ACC112 (cell line): ENCODE data around the gene LTB.

Experiments
- H2AFZ ChIP-seq: fragments of 200-600 bp; sonication (generic); one replicate; pipeline ENCODE4 v1.6.0; 2017; ENCODE audit warnings: antibody characterized with exemption, low read length; ENCODE audit not compliant: unreplicated experiment
- H3K27ac ChIP-seq: fragments of 200-600 bp; sonication (generic); 2 replicates; pipeline ENCODE4 v1.5.1; 2014; ENCODE audit warnings: low read depth, mild to moderate bottlenecking, antibody characterized with exemption, low read length, moderate library complexity
- H3K27me3 ChIP-seq: fragments of 200-600 bp; sonication (generic); 2 replicates; pipeline ENCODE4 v1.6.1; 2014; ENCODE audit warnings: mild to moderate bottlenecking, antibody characterized with exemption, low read length, moderate library complexity, mixed read lengths; ENCODE audit not compliant: insufficient read depth
- H3K36me3 ChIP-seq: fragments of 200-600 bp; sonication (generic); 2 replicates; pipeline ENCODE4 v1.6.1; 2016; ENCODE audit warnings: mild to moderate bottlenecking, antibody characterized with exemption, low read length, moderate library complexity, mixed read lengths; ENCODE audit not compliant: insufficient read depth
- H3K4me1 ChIP-seq: fragments of 200-600 bp; sonication (generic); one replicate; pipeline ENCODE4 v1.6.1; 2016; ENCODE audit warnings: low read length, mixed read lengths; ENCODE audit not compliant: insufficient read depth, unreplicated experiment, control insufficient read depth
- H3K4me3 ChIP-seq: fragments of 200-600 bp; sonication (generic); 2 replicates; pipeline ENCODE4 v1.5.1; 2014; ENCODE audit warnings: mild to moderate bottlenecking, low read depth, low read length
- H3K79me2 ChIP-seq: fragments of 200-600 bp; sonication (generic); one replicate; pipeline ENCODE4 v1.6.0; 2016; ENCODE audit warnings: low read length; ENCODE audit not compliant: control insufficient read depth, unreplicated experiment, insufficient read depth

The LTB gene

DNA sequence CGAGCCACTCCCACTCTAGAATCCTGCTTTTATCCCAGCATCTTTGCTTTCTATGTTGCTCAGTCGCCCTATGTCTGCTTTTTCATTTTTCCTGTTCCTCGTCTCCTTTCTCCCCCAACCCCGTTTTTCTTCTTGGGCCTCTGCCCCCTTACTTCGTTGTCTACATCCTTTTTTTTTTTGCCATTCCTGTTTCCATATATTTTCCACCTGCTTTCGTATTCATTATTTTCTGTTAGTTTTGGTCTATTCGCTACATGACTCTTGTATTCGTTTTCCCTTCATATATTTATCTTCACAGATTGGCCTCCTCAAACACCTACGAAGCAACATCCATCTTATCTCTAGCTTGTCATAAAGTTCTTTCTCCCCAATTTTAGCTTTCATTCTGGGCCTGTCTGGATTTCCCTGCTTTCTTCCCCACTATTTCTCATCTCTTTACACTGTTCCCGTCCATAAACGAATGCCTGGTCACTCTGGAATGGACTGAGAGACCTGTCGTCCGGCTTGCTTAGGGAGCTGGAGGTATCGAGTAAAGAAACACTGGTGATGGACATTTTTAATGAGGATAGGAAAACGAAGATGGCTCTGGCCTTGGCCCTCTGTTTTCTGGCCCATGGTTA is 39.2 kb upstream of the LTB start:
- Histone ChIP-seq H3K27ac (peak overlapping the region; percentile 81), H3K79me2 (peaks cover 52% of the 10 kb centered on the region), H3K4me3 (peak overlapping the region; percentile 94), H3K36me3 (peaks cover 27% of the 10 kb centered on the region), H2AFZ (no peak overlapping the region), H3K4me1 (peaks cover 7% of the 10 kb centered on the region), H3K27me3 (no peaks in the 10 kb centered on the region)

DNA sequence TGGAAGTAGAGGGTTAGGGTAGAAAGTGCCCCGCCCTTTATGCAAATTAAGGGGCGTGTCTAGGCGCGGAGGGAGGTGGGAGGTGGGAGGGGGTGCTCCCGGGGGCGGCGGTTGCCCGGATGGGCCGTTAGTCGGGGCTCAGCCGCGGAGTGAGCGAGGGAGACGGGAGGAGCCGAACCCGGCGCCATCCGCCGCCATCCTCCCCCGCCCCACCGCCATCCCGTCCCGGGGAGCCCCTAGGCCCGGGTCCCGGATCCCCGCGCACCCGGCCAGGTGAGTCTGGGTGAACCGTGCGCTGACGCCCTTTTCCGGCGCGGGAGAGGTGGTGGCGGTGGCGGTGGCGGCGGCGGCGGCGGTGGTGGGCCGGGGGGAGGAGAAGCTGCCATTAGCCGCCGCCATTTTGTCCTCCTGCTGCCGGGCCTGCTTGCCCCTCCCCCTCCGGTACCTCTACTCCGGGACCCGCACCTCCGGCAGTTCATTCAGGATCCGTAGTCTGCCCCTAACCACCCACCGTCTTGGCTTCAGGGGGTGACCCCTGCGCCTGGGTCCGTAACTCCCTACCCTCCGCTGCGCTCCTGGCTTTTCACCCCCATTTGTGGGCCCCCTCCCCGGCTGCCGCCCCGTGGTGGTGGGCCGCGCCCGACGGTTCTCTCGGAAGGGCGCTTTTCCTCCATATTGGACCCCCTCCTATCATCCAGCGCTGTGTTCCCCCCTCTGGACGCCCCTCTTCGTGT is 38.5 kb upstream of the LTB start, which contains the start of gene PRRC2A:
Gene PRRC2A (plus strand): TSS at position 130 of the 734 bp plus-strand sequence. CDS start 2,075 bp downstream, outside the sequence.
- peak within 1 kb of the TSS; percentile 64 for H2AFZ ChIP-seq
- H3K79me2 ChIP-seq = peaks cover 47% of the 10 kb centered on the region
- peaks cover 21% of the 10 kb centered on the region for H3K36me3 ChIP-seq
- H3K27ac ChIP-seq = peak within 1 kb of the TSS; percentile 98
- peak within 1 kb of the TSS; percentile 94 for H3K4me3 ChIP-seq
- no peaks in the 10 kb centered on the region for H3K27me3 ChIP-seq
- peaks cover 7% of the 10 kb centered on the region for H3K4me1 ChIP-seq

DNA sequence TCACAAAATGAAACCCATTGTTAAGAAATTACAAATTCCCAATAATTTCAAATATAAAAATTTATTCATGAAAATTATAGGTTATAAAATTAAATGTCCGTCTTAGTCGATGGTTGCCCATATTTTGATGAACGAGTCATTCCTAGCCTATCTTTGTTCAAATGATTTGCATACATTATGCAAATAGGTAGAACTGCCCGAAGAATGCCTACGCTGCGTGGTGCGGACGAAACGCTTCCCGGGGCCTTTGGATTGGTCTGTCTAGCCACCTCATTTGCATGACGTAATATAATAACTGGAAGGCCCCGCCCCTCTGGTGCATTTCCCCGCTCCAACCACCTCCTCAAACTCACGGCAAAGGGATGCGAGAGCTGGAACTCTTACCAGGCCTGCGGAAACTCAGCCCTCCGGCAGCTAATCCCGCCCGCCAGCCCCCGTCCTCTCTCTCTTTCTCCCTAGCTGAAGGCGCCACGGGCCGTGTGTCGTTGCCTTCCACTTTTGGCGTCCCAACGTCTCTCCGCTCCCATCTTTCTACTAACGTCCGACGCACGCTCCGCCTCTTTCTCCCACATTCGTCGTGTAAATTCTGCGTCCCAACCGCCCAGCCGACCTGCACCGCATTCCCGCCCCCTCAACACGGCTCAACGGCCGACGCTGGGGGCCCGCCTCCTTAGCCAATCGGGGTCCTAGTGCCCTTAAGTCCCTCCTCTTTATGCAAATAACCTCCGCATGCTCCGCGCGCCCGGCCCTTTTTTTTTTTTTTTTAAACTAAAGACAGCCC is 37.8 kb upstream of the LTB start:
- Histone ChIP-seq H2AFZ (peak overlapping the region; percentile 64), H3K36me3 (peaks cover 13% of the 10 kb centered on the region), H3K27me3 (no peaks in the 10 kb centered on the region), H3K4me3 (peak overlapping the region; percentile 94), H3K4me1 (peaks cover 7% of the 10 kb centered on the region), H3K79me2 (peaks cover 40% of the 10 kb centered on the region), H3K27ac (peak overlapping the region; percentile 98)

DNA sequence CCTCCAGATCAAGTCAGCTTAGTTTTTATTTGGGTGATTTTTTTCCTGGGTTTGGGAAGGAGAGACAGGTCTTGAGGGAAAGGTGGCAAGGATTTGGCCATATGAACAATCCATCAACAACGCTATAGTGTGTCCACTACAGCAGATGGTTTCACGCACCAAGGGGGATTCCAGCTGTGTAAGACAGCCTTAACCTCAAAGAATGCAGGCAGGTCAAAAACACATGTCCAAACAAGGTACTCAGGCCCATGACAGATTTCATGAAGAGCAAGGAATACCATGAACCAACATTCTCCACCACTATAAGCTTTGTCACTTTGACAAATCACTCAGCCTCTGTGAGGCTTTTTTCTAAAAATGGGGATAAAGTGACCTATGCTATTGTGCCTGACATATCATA is 34.8 kb upstream of the LTB start:
- Histone ChIP-seq H3K27me3 (no peaks in the 10 kb centered on the region), H3K36me3 (no peaks in the 10 kb centered on the region), H3K79me2 (peaks cover 12% of the 10 kb centered on the region), H3K4me3 (no peak overlapping the region), H2AFZ (no peak overlapping the region), H3K4me1 (no peaks in the 10 kb centered on the region), H3K27ac (no peak overlapping the region)

DNA sequence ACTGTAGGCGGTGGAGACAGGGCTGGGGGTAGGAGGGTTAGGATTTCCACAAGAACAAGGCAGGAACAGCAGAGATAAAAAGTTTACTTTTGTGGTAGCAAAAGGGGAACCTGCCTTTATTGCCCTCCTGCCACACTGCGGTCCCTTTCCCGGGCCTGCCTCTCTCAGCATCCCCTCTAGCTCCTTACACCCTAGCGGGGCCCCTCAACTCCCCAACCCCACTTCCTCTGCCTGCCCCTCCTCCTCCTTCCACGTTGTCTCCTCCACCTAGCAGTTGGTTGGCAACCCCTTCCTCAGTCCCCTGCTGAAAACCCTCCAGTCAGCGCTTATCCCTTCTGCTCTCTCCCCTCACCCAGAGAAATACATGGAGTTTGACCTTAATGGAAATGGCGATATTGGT is 33.5 kb upstream of the LTB start:
- Histone ChIP-seq H3K27me3 (no peaks in the 10 kb centered on the region), H3K4me3 (no peak overlapping the region), H3K4me1 (no peaks in the 10 kb centered on the region), H3K79me2 (no peaks in the 10 kb centered on the region), H3K36me3 (no peaks in the 10 kb centered on the region), H2AFZ (no peak overlapping the region), H3K27ac (no peak overlapping the region)

DNA sequence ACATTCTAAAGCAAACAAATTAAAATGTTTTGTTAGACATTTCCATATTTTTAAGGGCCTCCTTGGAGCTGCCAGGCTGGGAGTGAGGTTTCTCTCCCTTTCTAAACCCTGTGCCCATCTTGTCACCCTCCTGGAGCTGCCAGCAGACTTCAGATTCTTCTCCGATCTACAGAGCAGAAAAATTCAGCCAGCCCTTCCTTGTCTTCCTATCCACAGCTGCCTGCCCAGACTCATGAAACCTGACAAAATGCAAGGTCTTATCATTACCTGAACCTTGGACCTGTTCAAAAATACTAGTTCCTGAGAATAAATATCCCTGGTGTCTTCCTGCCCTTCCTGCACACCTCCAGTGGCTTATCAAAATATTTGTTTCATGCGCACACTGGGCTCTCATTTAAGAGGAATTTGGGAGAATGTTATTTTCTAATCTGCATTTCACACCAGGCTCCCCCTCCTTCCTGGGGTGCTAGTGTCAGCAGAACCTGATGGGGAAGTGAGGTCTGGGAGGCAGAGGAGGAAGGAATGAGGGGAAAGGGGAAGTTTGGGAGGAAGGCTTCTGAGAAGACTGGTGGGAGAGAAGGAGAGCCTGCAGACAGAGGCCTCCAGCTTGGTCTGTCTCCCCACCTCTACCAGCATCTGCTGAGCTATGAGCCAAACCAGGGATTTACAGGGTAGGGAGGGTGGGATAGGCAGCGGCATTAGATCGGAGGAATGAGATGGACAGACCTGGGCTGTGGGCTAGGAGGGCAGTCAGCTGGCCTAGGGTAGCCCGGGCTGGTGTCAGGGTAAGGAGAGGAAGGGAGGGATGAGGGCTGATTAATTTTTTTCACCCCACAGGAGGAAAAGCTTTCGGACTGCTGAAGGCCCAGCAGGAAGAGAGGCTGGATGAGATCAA is 32.7 kb upstream of the LTB start, which contains the start of gene AIF1:
Gene AIF1 (plus strand): TSS at position 551 of the 895 bp plus-strand sequence. CDS start 96 bp downstream, at position 647.
- H3K27me3 ChIP-seq = no peaks in the 10 kb centered on the region
- no peaks in the 10 kb centered on the region for H3K4me1 ChIP-seq
- H3K36me3 ChIP-seq = no peaks in the 10 kb centered on the region
- no peak within 1 kb of the TSS for H3K27ac ChIP-seq
- no peak within 1 kb of the TSS for H3K4me3 ChIP-seq
- H3K79me2 ChIP-seq = no peaks in the 10 kb centered on the region
- no peak within 1 kb of the TSS for H2AFZ ChIP-seq

DNA sequence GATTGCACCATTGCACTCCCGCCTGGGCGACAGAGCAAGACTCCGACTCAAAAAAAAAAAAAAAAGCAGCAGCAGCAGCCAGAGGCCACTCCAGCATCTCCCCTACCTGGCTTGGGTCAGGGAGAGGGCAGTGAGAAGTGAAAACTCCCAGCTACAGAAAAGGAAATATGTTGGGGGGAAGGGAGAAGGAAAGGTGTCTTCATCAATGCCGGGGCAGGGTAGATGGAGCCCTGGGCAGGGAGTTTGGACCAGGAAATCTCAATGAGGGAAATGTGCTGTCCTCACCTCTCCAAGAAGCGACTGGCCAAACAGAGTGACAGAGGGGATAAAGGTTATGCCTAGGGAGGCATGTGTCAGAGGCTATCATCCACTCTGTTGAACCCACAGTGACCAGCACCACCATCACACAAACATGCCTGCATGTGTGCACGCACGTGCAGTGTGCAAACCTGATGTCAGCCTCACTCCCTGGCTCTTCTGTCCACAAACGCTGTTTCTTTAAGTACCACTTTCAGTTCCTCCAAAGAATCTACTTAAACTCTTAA is 31.9 kb upstream of the LTB start:
- no peak overlapping the region for H3K4me3 ChIP-seq
- H3K4me1 ChIP-seq = no peaks in the 10 kb centered on the region
- H3K27ac ChIP-seq = no peak overlapping the region
- H3K79me2 ChIP-seq = no peaks in the 10 kb centered on the region
- H3K36me3 ChIP-seq = no peaks in the 10 kb centered on the region
- no peaks in the 10 kb centered on the region for H3K27me3 ChIP-seq
- H2AFZ ChIP-seq = no peak overlapping the region

DNA sequence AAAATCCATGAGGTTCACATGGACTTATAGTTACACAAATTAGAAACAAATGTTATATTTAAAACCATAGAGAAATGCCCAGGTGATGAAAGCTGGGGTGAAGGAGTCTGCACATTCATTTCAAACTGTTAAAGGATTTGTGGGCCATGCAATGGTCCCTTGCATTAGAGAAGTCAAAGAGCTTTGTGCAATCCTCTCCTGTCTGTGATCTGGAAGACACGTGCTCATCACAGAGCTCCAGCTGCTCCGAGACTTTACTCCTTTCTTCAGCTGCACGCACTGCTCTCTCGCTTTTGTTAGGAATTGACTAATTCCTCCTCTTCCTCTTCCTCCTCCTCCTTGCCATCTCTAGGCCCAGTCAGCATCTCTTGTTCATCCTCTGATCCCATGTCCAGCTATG is 28.7 kb upstream of the LTB start:
- Histone ChIP-seq H3K4me3 (no peak overlapping the region), H3K27me3 (no peaks in the 10 kb centered on the region), H3K79me2 (no peaks in the 10 kb centered on the region), H2AFZ (no peak overlapping the region), H3K27ac (no peak overlapping the region), H3K36me3 (no peaks in the 10 kb centered on the region), H3K4me1 (no peaks in the 10 kb centered on the region)

DNA sequence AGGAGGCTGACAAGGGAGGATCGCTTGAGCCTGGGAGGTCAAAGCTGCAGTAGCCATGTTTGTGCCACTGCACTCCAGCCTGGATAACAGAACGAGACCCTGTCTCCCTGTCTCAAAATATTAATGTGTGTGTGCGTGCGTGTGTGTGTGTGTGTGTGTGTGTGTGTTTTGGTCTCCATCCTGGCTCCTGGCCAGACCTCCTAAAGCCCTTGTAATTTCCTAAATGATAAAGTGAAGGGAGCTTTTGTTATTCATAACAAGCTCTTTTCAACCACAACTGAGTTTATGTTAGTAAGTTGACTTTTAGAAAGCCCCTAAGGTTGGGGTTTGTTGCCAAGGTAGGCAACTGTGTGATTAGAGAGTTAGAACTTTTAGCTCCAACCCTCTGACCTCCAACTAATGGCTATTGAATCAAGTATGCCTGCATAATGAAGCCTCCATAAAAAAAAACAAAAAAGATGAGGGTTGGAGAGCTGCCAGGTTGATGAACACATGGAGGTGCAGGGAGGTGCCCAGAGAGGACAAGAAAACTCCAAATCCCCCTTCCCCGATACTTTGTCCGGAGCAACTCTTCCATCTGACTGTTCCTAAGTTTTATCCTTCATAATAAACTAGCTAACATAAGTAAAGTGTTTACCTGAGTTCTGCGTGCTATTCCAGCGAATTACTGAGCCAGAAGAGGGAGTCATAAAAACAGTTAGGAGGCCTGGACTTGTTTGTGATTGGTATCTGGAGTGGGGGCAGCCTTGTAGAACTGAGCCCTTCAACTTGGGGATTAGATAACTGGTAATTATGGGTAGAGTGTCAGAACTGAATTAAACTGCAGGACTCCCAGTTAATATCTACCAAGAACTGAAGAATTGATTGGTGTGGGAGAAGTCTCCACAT is 27.5 kb upstream of the LTB start:
- H3K27me3 ChIP-seq = no peaks in the 10 kb centered on the region
- no peak overlapping the region for H2AFZ ChIP-seq
- H3K27ac ChIP-seq = no peak overlapping the region
- H3K4me3 ChIP-seq = no peak overlapping the region
- no peaks in the 10 kb centered on the region for H3K4me1 ChIP-seq
- H3K79me2 ChIP-seq = no peaks in the 10 kb centered on the region
- H3K36me3 ChIP-seq = no peaks in the 10 kb centered on the region
